ENCODE data around the gene MLXIPL.

- no peak for TF ChIP-seq REST (IDR thresholded peaks at IDR 0.05; ENCODE audit: borderline replicate concordance)
- TF ChIP-seq CTCF (IDR thresholded peaks at IDR 0.05; ENCODE audit: poor library complexity, severe bottlenecking): no peak
- no peak for TF ChIP-seq EP300 (conservative IDR thresholded peaks at IDR 0.05; ENCODE audit: poor library complexity, severe bottlenecking)
- no peak for TF ChIP-seq SMC3 (conservative IDR thresholded peaks at IDR 0.05; ENCODE audit: poor library complexity)
Observed at GRCh38 chr7:73669858-73670385, 45.6 kb upstream of the MLXIPL start.

Measured in neural cell (in vitro differentiated cells).